Thyroid gland (tissue), 4 donors: ENCODE results near the gene MAP4. TPM values are rescaled to one million over a fixed set of nuclear protein-coding genes. Genes with fewer than 3 reads are reported as not detected.
A peak's percentile ranks its signal among the peaks of the same experiment; 100 is the strongest.

Experiments
- DNase-seq, 2 donors: peaks; one replicate each; pipeline ENCODE4 v3.0.0-alpha.2; 2019
- H3K27ac ChIP-seq, 3 donors: fragments of 200-600 bp; sonication (generic); 1 replicate in 2 of 3; 2 replicates in 1 of 3; pipeline ENCODE4 v1.5.1; 2016 to 2019; ENCODE audit warnings: mild to moderate bottlenecking in 1 of 3, moderate library complexity in 1 of 3
- H3K27me3 ChIP-seq: fragments of 200-600 bp; sonication (generic); one replicate; pipeline ENCODE4 v1.5.1; 2019
- H3K36me3 ChIP-seq, 2 donors: fragments of 200-600 bp; sonication (generic); one replicate each; pipeline ENCODE4 v1.5.1; 2016 to 2019
- H3K4me1 ChIP-seq, 2 donors: fragments of 200-600 bp; sonication (generic); one replicate each; pipeline ENCODE4 v1.5.1; 2017 to 2019
- H3K4me3 ChIP-seq, 3 donors: fragments of 200-600 bp; sonication (generic); replicated peaks in 1 of 3; 1 replicate in 2 of 3; 2 replicates in 1 of 3; pipeline ENCODE4 v1.5.1; 2016; ENCODE audit warnings: mild to moderate bottlenecking in 1 of 3
- H3K9me3 ChIP-seq: fragments of 200-600 bp; sonication (generic); one replicate; pipeline ENCODE4 v1.5.1; 2017
- POLR2A ChIP-seq, 2 donors: fragments of 450-650 bp; IDR thresholded peaks; one replicate each; pipeline ENCODE4 v1.6.1; 2017; ENCODE audit warnings: antibody characterized with exemption in 2 of 2, mild to moderate bottlenecking in 2 of 2, moderate library complexity in 1 of 2
- WGBS, 2 donors: methylation state at CpG; one replicate each; pipeline ENCODE4 v1.1.5; 2017; 5-methylcytosine and 5-hydroxymethylcytosine counted together
- intact Hi-C: fragments of 100-400 bp; cut with DNase I; formaldehyde crosslinking; loops from one replicate; pipeline ENCODE4 v1.15.1; 2023
- total RNA-seq, 4 donors: library from RNA; depleted of rRNA; stranded (reverse); fragments of >200 nt; gene quantifications; one replicate each; pipeline ENCODE4 v1.2.3, GENCODE V29; 2016
- TF ChIP-seq, protein P1 (sequence below), 6 experiments: fragments of 200-600 bp in 3 of 6; fragments of 450-650 bp in 3 of 6; sonication (generic) in 3 of 6; IDR thresholded peaks; one replicate each; pipeline ENCODE4 v1.5.1; 2016 to 2019; ENCODE audit warnings: antibody characterized with exemption in 6 of 6, mild to moderate bottlenecking in 2 of 6, inconsistent platforms in 1 of 6, moderate library complexity in 1 of 6

MAP4 gene
- total RNA-seq, 4 donors from 2014 or later, result 75.5 to 103 (median 88.0) TPM

- TF ChIP-seq, protein P1, sequence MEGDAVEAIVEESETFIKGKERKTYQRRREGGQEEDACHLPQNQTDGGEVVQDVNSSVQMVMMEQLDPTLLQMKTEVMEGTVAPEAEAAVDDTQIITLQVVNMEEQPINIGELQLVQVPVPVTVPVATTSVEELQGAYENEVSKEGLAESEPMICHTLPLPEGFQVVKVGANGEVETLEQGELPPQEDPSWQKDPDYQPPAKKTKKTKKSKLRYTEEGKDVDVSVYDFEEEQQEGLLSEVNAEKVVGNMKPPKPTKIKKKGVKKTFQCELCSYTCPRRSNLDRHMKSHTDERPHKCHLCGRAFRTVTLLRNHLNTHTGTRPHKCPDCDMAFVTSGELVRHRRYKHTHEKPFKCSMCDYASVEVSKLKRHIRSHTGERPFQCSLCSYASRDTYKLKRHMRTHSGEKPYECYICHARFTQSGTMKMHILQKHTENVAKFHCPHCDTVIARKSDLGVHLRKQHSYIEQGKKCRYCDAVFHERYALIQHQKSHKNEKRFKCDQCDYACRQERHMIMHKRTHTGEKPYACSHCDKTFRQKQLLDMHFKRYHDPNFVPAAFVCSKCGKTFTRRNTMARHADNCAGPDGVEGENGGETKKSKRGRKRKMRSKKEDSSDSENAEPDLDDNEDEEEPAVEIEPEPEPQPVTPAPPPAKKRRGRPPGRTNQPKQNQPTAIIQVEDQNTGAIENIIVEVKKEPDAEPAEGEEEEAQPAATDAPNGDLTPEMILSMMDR (IDR thresholded peaks at IDR 0.05), result no peak
- no peak for TF ChIP-seq POLR2A (IDR thresholded peaks at IDR 0.05)
- Histone ChIP-seq H3K4me1 (no peaks in the 10 kb centered on the region), H3K27me3 (no peaks in the 10 kb centered on the region), H3K9me3 (no peaks in the 10 kb centered on the region), H3K36me3 (peaks cover 65 to 69% of the 10 kb centered on the region in 2 donors), H3K27ac (no peak overlapping the region), H3K4me3 (no peak overlapping the region)
- intact Hi-C loops, result no loop called here
- WGBS, 2 donors, result 93% methylated on average over 12 of the region's 12 CpGs
- no peak for DNase-seq
These were observed 164.2 kb downstream of the MAP4 start for GRCh38 chr3:47851888-47852603.

DNA sequence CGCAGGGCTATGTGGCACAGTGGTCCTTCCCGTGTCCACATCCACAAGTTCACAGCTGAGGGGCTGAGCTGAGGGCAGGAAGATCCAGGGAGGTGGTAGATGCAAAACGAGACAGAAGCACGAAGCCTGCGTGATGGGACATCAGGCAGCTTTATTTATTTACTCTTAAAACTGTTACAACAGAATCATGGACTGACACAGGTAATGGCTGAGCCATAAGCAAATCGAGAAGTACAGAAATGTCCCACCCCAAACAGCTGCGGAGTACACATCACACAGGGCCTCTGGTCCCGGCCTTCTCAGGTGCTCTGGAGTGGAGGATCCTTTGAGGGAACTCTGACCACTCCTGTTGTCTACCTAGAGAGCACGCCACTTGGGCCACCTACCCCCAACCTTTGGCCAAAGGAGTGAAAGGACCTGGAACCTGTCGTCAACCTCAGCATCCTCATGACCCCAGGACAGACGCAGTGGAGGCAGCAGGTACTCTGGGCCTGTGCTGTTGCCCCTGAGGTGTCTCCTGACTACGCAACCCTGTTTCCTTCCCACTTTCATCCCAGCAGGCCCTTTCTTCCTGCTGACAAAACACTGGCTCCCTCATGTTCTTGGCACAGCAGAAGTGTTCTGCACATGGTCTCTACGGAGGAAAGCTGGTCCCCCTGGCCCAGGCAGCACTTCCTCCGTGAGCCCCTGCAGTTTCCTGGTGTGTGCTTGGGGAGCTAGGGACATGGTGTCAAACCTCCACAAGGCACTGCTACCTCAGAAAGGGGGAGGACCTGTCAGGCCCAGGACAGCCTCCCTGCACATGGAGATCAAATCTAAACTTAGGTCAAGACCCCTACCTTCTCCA, 165.4 kb downstream of the MAP4 start:
- intact Hi-C loops, result no loop called here
- Histone ChIP-seq H3K9me3 (no peaks in the 10 kb centered on the region), H3K4me3 (no peak overlapping the region), H3K27ac (no peak overlapping the region), H3K27me3 (no peaks in the 10 kb centered on the region), H3K36me3 (peaks cover 66 to 70% of the 10 kb centered on the region in 2 donors), H3K4me1 (no peaks in the 10 kb centered on the region)
- TF ChIP-seq POLR2A (IDR thresholded peaks at IDR 0.05), result no peak
- TF ChIP-seq, protein P1 (IDR thresholded peaks at IDR 0.05), result no peak
- WGBS, 2 donors, result 79 to 85% methylated on average over 12 to 14 of the region's 14 CpGs
- DNase-seq, result no peak

DNA sequence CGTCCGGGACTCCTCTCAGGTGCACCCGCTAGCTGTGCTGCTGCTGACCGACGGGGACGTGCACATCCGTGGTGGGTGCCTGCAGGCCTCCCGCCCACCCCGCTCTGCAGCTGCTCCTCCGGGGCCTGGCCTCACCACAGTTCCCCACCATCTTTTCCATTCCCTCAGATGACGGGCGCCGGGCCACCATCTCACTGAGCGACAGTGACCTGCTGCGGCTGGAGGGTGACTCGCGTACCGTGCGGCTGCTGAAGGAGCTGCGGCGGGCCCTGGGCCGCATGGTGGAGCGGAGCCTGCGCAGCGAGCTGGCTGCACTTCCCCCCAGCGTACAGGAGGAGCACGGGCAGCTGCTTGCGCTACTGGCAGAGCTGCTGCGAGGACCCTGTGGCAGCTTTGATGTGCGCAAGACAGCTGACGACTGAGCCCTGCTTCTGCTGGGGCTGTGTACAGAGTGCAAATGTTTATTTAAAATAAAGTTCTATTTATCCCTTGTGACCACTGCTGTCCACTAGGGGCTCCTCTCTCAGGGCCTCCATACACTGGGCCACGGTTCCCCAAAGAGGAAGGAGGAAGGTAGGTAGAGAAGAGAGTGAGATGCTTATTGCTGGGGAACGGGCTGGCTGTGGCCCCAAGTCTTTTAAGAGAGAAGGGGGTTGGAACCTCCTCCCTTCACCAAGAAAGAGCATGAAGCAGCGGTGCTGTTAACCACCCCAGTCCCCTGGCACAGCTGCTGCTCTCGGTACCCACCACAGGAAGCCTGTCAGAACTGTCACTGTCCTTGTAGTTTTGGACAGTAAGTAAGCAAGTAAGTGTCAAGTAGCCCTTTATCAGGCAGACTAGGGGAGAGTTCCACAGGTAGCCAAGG, 166.3 kb downstream of the MAP4 start:
- 87 to 92% methylated on average over 22 to 25 of the region's 35 CpGs for WGBS, 2 donors
- no peak overlapping the region for H3K4me3 ChIP-seq
- H3K9me3 ChIP-seq, result no peaks in the 10 kb centered on the region
- H3K27me3 ChIP-seq, result no peaks in the 10 kb centered on the region
- no peaks in the 10 kb centered on the region for H3K4me1 ChIP-seq
- H3K36me3 ChIP-seq, result peaks cover 68 to 69% of the 10 kb centered on the region in 2 donors
- intact Hi-C loops, result no loop called here
- no peak for TF ChIP-seq POLR2A (IDR thresholded peaks at IDR 0.05)
- TF ChIP-seq, protein P1 (IDR thresholded peaks at IDR 0.05), result peak in 2 of 6 experiments; percentile 12 to 16
- H3K27ac ChIP-seq, result no peak overlapping the region
- DNase-seq, result no peak

DNA sequence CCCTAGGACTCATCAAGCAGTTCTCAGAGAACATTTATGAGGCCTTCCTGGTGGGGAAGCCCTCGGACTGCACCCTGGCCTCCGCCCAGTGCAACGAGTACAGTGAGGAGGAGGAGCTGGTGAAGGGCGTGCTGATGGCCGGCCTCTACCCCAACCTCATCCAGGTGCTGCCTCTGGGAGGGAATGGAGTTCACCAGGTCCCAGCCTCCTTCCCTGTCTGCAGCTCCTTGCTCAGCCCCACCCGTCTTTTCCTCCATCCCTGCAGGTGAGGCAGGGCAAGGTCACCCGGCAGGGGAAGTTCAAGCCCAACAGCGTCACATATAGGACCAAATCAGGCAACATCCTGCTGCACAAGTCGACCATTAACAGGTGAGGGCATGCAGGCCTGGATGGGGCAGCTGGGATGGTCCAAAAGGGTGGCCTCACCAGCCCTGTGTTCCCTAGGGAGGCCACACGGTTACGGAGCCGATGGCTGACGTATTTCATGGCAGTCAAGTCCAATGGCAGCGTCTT, 167.0 kb downstream of the MAP4 start:
- TF ChIP-seq, protein P1 (IDR thresholded peaks at IDR 0.05), result no peak
- TF ChIP-seq POLR2A (IDR thresholded peaks at IDR 0.05), result no peak
- 88 to 91% methylated on average over 10 to 14 of the region's 14 CpGs for WGBS, 2 donors
- Histone ChIP-seq H3K36me3 (peaks cover 61 to 65% of the 10 kb centered on the region in 2 donors), H3K4me3 (no peak overlapping the region), H3K4me1 (no peaks in the 10 kb centered on the region), H3K27me3 (no peaks in the 10 kb centered on the region), H3K27ac (no peak overlapping the region), H3K9me3 (no peaks in the 10 kb centered on the region)
- no peak for DNase-seq
- intact Hi-C loops, result no loop called here
